H1 (cell line): ENCODE results near the gene TRIB2. TPM values are rescaled to one million over a fixed set of nuclear protein-coding genes. Genes with fewer than 3 reads are reported as not detected.

Experiments
- CHD2 ChIP-seq: IDR thresholded peaks from 2 replicates; pipeline ENCODE4 v1.6.1; 2012; ENCODE audit warnings: low read length, improper control_type of control experiment
- KDM5A ChIP-seq: fragments of 200-600 bp; IDR thresholded peaks from 2 replicates; pipeline ENCODE4 v1.7.1; 2012; ENCODE audit warnings: mild to moderate bottlenecking, low read length, inconsistent platforms, mixed read lengths
- MAFK ChIP-seq: IDR thresholded peaks from 2 replicates; pipeline ENCODE4 v1.6.1; 2012; ENCODE audit warnings: low read depth, mild to moderate bottlenecking, improper control_type of control experiment, low read length
- RNF2 ChIP-seq: fragments of 200-900, 300-1000 bp; sonication (generic); IDR thresholded peaks from 2 replicates; pipeline ENCODE4 v1.7.1; 2016; ENCODE audit warnings: borderline replicate concordance, low read depth, mild to moderate bottlenecking, antibody characterized with exemption, low read length; ENCODE audit not compliant: poor library complexity, severe bottlenecking; ENCODE audit errors: missing control alignments
- polyA plus RNA-seq, 7 experiments: library from polyadenylated mRNA; depleted of rRNA in 3 of 7; stranded (reverse) in 5 of 7; unstranded in 2 of 7; fragments of >200 nt in 5 of 7; fragments of 200-250 nt in 2 of 7; gene quantifications; 1 replicate in 5 of 7; 2 replicates in 1 of 7; 4 replicates in 1 of 7; pipeline versions ENCODE4 v1.2.1 to v1.2.3, GENCODE V29; 2011 to 2013; ENCODE audit warnings: missing spikeins in 2 of 7, mixed read lengths in 2 of 7
- total RNA-seq: library from RNA; stranded (reverse); fragmentation: NEBNext Ultra II Directional; extraction: Animal tissue kit (Norgen Biotek cat#: 25700); gene quantifications from 2 replicates; pipeline ENCODE4 v1.2.1, GENCODE V29; 2021

The TRIB2 gene
- total and polyA plus RNA-seq, 2 of the 8 experiments (the other 6 are each of a cell fraction or from before 2014, with no cell fraction given): 40.8 to 57.0 TPM

DNA sequence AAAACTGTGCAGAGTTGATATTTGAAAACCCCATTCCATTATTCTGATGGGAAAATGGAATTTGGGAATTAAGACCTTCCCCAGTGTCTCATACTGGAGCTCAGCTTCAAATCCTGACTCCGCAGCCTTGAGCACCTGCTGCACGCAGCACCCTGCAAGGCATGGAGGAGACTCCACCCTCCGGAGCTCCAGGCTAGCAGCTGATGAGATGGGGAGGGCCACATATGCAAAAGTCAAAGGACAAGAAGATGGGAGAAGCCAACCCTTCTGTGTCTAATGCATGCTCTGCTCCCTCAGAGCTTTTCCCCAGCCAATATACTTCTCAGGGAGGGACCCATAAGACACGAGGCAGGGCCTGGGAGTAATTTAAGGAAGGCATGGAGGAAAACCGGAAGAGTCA is 34.7 kb upstream of the TRIB2 start (continued):
- TF ChIP-seq KDM5A (no peak), CHD2 (no peak), MAFK (no peak), RNF2 (no peak)
